GM21576 (cell line): Measurements from ENCODE around the gene SIK3.

Source experiments
- ATAC-seq: cut with Tn5 transposase; IDR thresholded peaks from one replicate; pipeline ENCODE4 v1.9.1; 2021; ENCODE audit warnings: mild to moderate bottlenecking, moderate library complexity; ENCODE audit not compliant: unreplicated experiment

The SIK3 gene

GRCh38 chr11:117110294-117110950 lies 12.2 kb upstream of the SIK3 start:
- no peak for ATAC-seq

- no peak for ATAC-seq
Observed at GRCh38 chr11:117107701-117108590, 9.7 kb upstream of the SIK3 start.

GRCh38 chr11:117100556-117100955 lies 2.3 kb upstream of the SIK3 start:
- ATAC-seq, result no peak

- no peak for ATAC-seq
Observed at GRCh38 chr11:117099696-117100095, 1.5 kb upstream of the SIK3 start.

DNA sequence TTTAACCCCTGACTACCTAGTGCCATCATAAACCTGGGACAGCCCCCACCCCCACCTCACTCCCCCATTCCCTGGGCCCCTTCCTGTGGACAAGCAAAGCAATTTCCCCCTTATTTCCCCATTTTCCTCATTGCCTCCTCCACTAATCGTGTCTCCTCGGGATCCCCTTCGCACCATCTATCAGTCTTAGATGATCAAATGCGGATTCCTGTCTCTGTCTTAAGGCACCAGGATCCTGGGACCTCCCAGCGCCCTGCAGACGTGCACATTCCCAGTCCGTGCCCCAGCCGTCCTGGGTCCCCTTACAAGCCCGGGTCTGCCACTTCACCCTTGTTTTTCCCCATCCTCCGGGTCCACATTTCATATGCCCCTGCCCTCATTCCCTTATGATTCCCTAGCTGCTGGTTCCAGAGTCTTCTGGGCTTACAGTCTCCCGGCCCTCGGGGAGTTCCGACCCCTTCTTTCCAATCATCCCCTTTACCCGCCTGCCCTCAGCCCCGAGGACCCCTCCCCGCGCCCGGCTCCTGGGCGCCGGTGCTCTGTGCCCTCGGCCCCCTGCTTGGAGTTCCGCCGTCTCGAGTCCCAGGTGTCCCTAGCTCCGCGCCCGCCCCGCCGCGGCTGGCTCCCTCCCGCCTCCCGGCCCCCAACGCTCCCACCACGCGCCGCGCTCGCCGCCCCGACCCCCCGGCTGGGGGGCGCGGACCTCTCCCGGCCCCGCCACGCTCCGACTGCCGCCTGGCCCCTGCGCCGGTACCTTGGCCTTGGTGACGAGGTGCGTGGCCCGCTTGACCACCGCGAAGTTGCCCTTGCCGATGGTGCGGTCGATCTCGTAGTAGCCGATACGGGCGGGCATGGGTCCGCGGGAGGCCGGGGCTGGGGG lies 599 bp downstream of the SIK3 start:
- peak; percentile 19 for ATAC-seq

GRCh38 chr11:117097014-117097388 lies 1.2 kb downstream of the SIK3 start:
- no peak for ATAC-seq

GRCh38 chr11:117096201-117096991 lies 1.8 kb downstream of the SIK3 start:
- ATAC-seq, result no peak

GRCh38 chr11:117095284-117096161 lies 2.7 kb downstream of the SIK3 start:
- ATAC-seq, result no peak

- no peak for ATAC-seq
Observed at GRCh38 chr11:117094776-117095175, 3.5 kb downstream of the SIK3 start.

- no peak for ATAC-seq
Observed at GRCh38 chr11:117092951-117093590, 5.2 kb downstream of the SIK3 start.

GRCh38 chr11:117091753-117092477 lies 6.3 kb downstream of the SIK3 start:
- no peak for ATAC-seq

DNA sequence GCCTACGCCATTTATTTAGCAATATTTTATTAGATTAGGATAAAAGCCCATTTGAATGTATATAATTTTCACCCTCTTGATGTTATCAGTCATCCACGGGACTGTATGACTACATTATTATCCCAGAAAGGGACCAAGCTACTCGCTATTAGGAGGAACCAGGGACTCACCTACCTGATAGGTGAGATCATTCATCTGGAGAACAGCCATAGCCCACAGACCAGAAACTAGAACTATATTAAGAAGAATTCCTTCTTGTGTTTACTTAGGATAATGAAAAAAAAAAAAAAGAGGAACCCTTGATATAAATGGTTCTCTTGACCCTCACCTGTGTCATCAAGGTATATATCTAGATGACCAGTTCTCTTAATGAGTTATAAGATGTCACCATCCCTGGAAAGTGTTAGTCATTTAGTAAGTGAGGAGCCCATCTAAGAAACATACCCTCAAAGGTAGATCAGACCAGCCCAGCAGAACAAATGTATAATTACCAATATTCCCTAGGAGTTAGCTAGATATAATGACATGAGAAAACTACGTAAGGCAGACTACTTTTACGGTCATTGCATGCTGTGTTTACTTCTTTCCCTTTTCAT lies 8.0 kb downstream of the SIK3 start:
- no peak for ATAC-seq

- no peak for ATAC-seq
Observed at GRCh38 chr11:117089685-117090084, 8.5 kb downstream of the SIK3 start.

DNA sequence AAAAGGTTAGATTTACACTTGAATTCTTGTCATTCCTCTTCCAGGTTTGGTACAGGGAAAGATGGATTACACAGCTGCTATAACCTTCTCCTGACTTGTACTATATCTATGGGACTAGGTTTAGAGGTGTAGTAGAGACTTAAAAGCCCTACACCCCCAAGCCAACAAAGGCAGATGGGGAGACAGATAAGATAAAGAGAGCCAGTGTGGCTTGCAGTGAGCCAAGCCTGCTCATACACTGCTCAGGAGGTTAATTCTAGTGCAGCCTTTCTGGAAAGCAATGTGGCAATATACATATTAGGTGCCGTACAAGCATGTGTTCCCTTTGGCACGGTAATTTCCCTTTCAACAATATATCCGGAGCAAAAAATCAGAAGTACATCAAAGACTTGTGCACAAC lies 10.8 kb downstream of the SIK3 start:
- no peak for ATAC-seq

DNA sequence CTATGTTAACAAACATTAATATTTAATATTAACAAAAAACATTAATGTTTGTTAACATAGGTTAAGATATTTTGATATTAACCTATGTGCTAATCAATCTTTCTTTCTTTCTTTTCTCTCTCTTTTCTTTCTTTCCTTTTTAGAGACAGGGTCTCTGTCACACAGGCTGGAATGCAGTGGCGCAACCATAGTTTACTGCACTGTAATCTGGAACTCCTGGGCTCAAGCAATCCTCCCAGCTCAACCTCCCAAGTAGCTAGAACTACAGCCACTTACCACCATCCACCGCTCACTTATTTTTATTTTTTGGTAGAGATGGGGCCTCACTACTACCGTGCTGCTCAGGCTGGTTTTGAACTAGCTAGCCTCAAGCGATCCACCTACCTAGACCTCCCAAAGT lies 13.2 kb downstream of the SIK3 start:
- ATAC-seq, result no peak

- no peak for ATAC-seq
Observed at GRCh38 chr11:117083011-117083935, 15.0 kb downstream of the SIK3 start.

DNA sequence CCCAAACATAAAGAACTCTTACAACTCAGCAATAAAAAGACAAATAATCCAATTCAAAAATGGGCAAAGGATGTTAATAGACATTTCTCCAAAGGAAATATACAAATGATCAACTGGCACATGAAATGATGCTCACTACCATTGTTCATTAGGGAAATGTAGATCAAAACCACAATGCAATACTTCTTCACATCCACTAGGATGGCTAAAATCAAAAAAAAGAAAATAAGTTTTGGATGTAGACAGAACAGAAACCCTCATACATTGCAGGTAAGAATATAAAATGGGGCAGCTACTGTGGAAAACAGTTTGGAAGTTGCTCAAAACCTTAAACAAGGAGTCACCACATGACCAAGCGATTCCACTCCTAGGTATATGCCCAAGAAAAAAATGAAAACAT lies 16.3 kb downstream of the SIK3 start:
- ATAC-seq, result no peak
